GM21786 (cell line): ENCODE results near the gene GATA5.

Experiments used
- ATAC-seq: cut with Tn5 transposase; IDR thresholded peaks from one replicate; pipeline ENCODE4 v1.9.1; 2021; ENCODE audit not compliant: unreplicated experiment

Gene GATA5

DNA sequence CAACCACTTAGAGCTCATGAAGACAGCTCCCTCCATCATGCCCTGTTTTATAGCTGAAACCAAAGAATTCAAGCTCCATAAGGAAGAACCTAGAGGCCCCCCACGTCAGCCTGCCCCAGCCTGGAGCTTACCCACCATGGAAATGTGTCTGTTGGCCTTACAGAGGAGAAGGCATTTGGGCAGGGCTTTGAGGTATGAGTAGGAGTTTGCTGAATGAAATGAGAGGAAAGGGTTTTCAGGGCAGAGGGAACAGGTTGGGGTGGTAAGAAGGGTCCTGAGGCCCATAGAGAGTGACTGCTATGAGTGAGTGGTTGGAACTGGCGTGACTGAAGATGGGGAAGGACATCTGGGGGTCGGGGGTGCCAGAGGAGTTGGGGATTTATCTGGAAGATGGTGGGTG lies 12.7 kb upstream of the GATA5 start:
- no peak for ATAC-seq

DNA sequence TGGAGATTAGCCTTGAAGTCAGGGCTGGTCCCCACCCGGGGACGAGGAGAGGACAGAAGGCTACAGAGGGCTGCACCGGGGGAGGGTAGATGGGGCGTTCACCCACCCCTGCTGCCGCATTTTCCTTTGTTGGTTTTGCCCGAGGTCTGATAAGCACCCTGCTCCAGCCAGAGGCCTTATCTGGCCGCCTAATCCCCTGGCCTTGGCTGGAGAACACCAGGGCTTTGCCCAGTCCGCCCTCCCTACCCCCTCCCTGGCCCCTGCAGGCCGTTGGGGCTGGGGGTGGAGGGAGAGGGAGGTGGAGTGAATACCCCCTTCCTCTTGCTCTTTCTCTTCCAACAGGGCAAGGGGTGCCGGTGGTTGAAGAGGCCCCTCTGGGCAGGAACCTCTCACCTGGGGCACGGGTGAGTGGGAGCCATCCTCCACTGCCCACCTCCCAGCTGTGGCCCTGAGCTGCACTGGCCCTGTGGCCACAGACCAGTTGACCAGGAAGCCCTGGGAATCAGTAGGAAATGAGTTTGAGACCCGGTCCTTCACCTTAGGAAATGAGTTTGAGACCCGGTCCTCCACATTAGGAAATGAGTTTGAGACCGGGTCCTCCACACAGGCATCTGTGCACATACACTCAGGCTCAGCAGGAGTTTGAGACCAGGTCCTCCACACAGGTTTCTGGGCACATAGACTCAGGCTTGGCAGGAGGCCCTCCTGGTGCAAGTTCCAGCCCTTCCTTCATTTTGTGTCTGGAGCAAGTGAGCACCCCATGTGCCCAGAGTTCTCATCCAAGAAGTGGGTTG lies 12.0 kb upstream of the GATA5 start:
- ATAC-seq, result no peak

DNA sequence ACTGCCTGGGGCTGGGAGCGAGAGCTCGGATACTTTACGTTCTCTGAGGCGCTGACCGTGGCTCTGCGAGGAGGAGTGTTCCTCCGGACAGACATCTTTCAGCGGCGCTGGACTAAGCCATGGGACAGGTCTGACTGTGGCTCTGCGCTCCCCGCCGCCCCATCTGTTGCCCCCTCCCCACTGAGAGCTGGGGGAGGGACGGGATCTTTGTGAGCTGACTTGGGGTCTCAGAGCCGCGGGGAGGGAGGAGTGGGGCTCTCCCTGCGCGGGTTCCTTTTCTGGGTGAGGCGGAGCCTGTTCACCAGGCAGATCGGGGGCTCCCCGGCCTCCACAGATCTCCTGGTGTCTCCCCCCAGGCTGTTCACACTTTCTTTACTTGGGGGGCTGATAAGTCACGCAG lies 11.3 kb upstream of the GATA5 start:
- no peak for ATAC-seq

DNA sequence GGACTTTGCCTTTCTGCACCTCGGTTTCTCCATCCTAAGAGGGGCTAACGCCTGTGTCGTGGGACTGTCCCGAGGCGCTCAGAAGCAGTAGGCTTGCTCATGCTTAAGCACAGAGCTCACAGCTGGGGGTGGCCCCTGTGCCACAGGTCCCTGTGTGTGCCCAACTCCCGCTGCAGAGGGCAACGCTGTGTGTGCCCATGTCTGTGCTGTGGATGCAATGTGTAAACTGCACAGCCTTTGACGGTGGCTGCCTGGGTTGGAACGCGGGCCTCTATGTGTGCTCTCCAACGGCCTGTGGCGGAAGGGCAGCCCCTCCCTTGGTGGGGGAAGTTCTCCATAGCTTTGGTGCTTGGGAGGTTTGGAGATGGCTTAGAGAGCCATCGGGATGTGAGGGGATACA lies 10.7 kb upstream of the GATA5 start:
- no peak for ATAC-seq

DNA sequence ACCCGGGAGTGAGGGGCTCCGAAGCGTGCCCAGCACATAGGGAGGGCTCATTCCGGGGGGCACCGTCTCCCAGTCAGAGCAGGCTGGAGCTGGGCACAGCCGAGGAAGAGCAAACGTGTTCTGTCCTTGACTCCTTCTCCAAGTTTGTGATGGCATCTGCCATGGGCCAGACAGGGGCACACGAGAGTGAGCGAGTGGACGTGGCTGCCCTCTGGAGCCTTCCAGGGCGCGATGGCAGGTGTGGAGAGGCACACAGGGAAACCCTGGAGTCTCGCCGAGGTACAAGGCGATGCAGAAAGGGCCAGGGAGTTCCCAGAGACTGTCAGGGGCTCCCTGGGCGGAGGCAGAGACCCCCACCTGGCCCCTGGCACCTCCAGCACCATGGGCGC lies 9.9 kb upstream of the GATA5 start:
- ATAC-seq, result no peak

DNA sequence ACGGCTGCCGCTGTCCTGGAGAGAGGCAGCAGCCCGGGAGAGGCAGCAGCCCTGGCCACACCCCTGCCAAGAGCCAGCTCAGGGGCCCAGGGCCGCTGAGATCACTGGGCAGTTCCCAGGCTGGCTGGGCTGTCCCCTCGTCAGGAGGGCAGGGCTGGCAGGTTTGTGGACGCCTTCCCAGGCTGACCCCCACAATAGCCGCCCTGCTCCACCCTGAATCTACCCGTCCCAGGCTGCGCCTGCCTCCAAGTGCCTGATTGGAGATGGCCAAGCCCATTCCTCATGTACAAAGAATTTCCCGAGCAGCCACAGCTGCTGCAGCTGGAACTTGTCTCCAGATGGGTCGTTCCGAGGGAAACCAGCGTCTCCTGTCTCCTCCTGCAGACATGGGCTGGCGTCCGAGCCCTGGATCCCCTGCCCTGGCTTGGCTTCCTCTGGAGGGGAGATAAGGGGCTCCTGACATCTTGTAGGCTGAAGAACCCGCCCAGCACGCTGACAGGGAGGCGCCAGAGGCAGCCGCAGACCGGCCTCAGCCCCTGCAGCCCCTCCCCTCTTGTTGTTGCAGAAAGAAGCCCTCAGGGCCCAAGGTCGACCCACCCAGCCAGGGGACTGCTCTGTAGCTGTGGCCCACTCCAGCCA lies 9.4 kb upstream of the GATA5 start:
- ATAC-seq, result no peak

DNA sequence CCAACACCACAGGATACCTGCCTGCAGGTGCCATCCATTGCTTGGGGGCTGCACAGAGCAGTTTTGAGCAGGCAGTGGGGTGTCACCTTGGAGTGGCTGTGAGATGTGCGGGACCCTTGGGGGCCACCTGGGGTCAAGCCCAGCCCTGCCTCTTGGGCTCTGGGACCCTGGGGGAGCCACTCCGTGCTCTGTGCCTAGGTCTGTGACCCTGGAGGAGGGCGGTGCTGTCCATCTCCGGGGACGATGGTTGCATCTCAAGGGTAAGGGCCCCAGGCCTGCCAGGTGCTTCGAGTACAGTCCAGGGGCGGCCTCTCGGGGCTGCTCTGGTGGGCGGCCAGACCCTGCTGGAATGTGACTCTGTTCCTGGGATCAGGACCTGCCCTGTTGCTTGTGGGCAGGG lies 8.7 kb upstream of the GATA5 start:
- no peak for ATAC-seq

DNA sequence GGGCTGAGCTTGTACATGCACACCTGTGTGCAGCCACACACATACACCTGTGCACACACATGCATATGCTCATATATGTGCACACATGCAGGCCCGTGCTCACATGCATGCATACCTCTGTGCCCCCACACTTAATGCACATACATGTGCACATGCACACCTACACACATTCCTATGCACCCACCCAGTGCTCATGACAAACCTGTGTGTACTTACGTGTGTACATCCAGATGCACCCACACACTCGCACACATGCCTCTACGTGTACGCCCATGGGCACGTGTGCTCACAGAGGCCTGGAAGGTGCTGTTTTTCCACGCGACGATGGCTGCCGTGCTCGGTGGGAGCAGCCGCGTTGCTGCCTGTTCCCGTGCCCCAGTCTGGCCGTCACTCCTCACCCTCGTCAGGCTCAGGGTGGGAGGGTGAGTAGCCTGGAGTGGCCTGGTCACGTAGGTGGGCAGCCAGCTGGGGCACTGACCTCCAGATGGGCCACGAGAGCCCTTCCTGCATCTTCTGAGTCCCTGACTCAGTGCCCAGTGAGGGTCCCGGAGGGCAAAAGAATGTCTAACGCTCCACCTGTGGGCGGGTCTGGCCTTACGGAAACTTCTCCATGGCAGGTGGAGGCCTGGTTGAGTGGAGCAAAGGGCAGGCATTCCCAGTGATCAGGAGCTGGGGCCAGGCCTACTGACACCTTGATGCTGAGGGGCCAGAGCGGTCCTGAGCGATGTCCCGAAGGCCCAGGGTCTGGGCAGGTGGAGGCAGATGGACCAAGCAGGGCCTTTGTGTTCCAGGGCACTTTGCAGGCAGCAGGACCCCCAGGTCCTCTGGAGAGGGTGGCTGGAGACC lies 8.0 kb upstream of the GATA5 start:
- no peak for ATAC-seq

DNA sequence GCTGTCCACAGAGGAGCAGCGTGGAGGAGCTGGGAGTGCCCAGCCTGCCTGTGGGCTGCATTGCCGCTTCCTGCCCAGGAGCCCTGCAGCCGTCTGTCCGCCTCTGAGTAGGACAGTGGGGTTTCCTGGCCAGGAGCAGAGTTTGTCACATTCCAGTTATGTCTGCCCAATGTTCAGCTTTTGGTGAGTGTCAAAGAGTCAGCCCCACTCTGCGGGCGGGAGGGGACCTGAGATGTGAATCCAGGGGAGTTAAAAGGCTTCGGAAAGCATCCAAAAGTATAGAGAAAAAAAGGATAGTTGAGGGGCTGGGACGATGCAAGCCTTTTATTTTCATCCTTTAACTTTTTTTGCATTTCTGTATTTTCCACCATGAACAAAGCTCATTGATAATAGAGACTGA lies 7.2 kb upstream of the GATA5 start:
- no peak for ATAC-seq

DNA sequence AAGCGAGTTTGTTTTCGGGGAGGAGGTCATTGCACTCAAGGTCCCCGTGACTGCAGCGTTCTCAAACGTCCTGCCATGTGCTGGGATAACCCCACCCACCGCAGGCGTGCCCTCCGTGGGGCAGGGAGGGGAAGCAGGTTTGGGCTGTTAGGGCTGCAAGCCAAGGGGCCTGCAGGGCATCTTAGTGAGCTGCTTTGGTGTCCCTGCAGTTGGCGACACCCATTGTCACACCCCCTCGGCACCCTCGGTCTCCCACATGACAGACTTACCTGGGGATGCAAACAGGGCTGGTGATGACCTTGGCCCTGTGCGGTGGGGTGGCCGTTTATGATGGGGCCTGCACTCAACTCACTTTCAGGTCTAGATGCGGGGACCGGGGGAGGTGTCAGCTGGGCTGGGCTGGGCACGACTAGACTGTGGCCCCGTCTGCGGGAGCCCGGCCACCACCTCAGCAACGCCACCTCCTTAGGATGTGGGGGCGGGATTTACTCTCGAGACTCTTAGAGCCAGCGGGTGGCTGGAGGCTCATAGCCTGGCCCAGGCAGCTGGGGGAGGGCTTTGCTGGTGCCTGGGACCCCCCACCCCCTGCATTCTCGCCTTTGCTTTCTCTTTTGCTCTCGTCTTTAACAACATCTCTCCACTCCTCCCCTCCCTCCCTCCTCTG lies 6.5 kb upstream of the GATA5 start:
- ATAC-seq, result no peak

DNA sequence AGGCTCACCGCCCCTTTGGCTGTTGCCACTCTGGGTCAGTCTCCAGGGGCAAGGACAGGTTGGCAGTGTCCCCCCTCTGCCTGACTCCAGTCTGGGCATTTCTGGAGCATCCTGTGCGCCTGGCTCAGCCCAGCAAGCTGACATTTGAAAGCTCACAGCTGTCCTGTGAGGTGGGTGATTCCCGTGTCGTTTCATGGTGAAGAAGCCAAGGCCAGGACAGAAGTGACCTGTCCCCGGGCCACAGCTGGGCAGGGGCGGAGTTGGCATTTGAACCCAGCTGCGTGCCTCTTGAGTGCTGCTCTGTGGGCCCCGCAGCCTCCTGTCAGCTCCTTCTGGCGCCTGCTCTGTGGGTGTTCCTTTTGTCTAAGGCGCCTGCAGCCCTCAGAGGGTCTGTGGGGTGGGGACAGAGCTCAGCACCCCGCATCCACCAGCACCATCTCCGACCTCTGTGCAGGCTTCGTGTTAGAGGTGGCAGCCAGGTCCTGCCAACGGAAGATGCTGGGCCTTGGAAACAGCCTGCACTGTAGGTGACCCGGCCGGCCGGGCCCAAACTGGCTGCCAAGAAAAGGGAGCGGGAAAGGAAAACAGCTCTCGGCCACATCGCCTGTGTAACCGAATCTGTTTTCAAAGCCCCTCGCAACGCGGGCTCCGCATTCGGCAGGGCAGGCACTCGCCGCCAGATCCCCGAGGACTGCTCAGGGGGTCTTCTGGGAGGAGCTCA lies 5.8 kb upstream of the GATA5 start:
- no peak for ATAC-seq

DNA sequence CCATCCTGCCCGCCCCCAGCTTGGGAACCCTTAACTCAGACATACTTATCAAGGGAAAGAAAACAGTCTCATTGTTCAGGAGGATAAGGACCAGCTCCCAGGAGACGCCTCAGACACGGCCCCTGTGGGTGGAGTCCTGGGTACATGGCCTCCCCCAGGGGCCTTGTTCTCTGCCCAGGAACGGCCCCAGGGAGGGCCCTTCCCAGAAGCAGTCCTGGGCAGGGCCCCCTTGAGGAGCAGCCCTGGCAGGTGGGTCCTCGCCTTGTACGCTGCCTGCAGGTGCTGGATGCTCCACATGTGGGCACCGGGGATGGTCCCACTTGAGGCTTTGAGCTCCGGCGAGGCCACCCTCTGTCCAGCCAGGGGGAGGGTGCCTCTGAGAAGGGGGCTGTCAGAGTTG lies 4.5 kb upstream of the GATA5 start:
- no peak for ATAC-seq

DNA sequence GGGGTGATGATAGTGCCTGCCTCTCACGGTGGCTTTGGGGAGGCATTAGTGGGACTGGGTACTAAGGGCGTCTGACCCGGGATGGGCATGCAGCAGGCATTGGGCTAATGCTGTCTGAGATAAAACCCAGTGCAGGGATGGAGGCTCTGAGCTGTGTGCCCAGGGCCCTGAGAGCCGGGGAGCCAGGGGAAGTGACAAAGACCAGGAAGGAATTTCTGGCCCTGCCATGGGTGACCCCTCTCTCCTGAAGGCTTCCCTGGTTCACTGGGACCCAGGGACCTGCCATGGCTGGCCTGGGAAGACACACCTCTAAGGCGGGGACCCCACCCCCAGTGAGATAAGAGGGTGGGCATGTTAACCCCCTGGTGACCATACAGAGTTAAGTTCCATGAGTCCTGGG lies 3.9 kb upstream of the GATA5 start:
- no peak for ATAC-seq

DNA sequence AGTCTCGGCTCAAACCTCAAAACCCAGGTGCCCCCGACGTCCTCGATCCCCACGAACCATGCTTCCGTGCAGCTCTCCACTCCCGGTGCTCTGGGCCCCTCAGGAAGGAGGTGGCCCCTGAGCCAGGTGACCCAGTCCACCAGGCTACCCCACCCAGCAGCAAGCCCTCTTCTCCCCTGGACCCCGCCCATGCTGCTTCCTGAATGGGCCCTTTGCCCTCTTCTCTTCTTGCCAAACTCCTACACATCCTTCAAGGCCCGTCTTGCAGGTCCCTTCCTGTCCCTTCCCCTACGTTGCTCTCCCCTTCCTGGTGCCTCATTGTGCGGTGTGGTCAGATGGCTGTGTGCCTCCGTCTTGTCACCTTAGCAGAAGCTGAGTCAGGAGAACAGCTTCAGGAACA lies 3.4 kb upstream of the GATA5 start:
- no peak for ATAC-seq

DNA sequence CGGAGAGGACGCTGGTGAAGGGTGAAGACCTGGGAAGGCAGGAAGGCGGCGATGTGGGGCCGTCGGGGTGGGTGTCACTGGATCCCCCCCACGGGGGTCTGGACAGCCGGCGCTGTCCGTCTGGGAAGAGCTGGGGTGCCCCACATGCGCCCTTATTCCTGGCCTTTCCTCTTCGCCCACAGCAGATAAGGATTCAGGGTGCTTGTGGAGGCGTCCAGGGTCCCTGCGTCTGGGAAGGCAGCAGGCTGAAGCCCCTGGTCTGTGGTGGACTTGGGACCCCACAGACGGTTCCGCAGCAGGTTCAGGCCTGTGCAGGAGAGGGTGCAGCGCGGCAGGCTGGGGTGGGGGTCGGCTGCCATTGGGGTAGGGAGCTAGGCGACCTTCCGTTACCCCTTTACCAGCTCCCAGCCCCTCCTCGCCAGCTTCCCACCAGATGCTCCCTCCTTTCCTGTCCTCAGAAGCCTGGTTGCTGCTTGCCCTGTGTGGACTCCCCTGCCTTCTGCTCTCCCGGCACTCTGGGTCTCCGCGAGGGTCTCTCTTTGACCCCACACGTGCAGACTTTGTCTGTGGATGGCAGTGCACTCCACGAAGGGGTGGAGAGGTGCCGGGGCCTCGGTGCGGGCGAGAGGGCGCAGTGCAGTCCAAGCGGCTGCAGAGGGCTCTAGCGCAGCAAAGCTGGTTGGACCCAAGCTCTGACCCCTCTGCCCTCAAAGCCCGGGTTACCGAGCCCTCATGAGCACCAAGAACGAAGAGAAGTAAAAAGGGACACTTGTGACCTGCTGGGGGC lies 2.1 kb upstream of the GATA5 start:
- no peak for ATAC-seq

DNA sequence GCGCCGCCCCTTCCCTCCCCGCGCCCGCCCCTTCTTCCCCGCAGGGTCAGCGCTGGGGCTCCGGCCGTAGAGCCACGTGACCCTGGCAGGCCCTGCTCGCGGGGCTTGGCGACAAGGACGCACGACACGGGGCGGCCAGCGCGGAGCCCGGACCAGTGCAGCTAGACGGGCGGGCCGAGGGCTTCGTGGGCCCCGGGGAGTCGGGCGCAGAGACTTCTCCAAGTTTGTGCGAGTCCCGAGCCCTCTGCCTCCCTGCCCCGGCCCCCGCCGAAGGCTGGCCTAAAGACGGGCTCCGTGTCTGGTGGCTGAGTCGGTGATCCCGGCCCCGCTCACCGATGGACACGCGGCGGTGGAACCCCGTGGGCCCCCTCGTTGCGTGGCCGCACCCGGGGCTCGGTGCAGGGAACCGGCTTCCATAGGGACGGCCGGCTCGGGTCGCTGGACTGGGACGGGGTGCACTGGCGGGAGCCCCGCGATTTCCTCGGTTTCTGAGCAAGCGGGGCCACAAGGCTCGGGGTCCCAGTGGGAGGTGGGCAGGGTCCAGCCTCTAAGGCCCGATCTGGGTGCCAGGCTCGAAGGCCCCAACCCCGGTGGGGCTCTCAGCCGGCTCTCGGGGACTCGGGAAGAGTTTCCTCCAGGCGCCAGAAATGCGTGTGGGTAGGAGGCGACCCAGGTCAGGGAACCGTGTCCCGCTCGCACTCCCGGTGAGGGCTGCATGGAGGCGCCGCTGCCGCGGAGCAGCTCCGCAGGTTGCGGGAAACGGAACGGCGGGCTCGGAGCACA lies 452 bp upstream of the GATA5 start:
- no peak for ATAC-seq

DNA sequence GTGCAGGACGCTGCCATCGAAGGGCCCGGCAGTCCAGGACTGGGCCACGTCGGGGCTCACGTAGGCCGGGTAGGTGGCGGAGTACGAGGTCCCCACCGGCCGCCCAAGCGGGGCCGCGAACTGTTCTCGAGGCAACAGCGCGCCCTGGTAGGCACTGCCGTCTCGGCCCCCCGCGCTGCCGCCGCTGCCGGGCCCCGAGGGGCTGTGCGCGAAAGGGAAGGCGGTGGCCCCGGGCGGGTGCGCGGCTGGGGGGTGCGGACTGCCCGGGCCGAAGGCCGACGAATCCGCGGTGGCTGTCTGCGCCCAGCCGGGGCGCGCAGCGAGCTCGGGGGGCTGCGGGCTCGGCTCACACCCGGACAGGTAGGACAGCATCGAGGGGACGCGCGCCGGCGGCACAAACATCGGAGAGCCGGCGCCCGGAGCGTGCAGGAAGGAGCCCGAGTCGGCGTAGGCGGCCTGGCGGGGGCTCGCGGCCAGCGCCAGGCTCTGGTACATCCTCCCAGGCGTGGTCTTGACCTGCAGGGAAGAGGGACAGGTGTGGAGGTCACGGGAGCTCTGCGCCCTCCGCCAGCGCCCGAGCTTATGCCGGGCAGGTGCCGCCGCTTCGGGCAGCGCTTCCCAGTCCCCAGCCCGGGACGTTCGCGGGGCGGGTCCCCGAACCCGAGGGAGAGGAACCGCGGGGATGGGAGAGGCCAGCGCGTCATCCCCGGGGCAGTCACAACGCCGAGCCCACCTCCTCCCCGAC lies 596 bp downstream of the GATA5 start:
- ATAC-seq, result no peak

DNA sequence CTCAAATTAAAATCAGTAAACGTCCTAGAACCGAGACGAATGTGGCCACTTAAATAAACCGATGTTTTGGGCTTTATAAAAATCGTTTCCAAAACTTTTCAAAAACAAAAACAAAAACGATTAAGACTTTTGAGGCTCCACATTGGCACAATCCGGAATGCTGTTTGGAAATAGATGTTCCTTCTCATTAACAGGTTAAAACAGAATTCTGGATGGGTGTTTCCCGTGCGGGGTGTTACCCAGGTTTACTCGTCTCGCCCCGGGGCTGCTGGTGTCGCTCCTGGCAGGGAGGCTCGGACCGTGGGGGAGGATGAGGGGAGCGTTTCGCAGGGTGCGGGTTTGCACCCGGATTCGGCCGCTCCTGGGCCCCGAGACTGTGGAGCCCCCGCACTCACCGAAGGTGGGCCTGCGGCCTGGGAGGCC lies 1.2 kb downstream of the GATA5 start:
- ATAC-seq, result no peak
